ENCODE data around the gene MOGAT1. TPM values are rescaled to one million over a fixed set of nuclear protein-coding genes. Genes with fewer than 3 reads are reported as not detected.

The MOGAT1 gene
- total RNA-seq, 1 donor from 2014 or later, result 2.2 TPM

GRCh38 chr2:222722327-222722946, 51.0 kb downstream of the MOGAT1 start:
- Histone ChIP-seq H3K27ac (no peak overlapping the region), H3K4me1 (no peaks in the 10 kb centered on the region), H3K4me3 (no peak overlapping the region), H3K27me3 (no peaks in the 10 kb centered on the region), H3K36me3 (no peaks in the 10 kb centered on the region), H3K9me3 (no peaks in the 10 kb centered on the region)
- no peak for TF ChIP-seq CTCF (IDR thresholded peaks at IDR 0.05)
- ATAC-seq, result no peak
- intact Hi-C loops (cut with DNase I), result no loop called here
- DNase-seq, result no peak

GRCh38 chr2:222724208-222724607, 52.8 kb downstream of the MOGAT1 start:
- Histone ChIP-seq H3K4me1 (no peaks in the 10 kb centered on the region), H3K9me3 (no peaks in the 10 kb centered on the region), H3K36me3 (no peaks in the 10 kb centered on the region), H3K27me3 (no peaks in the 10 kb centered on the region), H3K4me3 (no peak overlapping the region), H3K27ac (no peak overlapping the region)
- no peak for TF ChIP-seq CTCF (IDR thresholded peaks at IDR 0.05)
- ATAC-seq, result no peak
- intact Hi-C loops (cut with DNase I), result no loop called here
- no peak for DNase-seq

GRCh38 chr2:222728621-222729020, 57.2 kb downstream of the MOGAT1 start:
- Histone ChIP-seq H3K36me3 (no peaks in the 10 kb centered on the region), H3K27ac (no peak overlapping the region), H3K9me3 (no peaks in the 10 kb centered on the region), H3K4me1 (peaks cover 16% of the 10 kb centered on the region), H3K27me3 (no peaks in the 10 kb centered on the region), H3K4me3 (no peak overlapping the region)
- TF ChIP-seq CTCF (IDR thresholded peaks at IDR 0.05), result no peak
- intact Hi-C loops (cut with DNase I), result no loop called here
- ATAC-seq (no peak), DNase-seq (no peak)

- peak; percentile 80 for ATAC-seq
- Histone ChIP-seq H3K27ac (no peak overlapping the region), H3K36me3 (no peaks in the 10 kb centered on the region), H3K4me3 (no peak overlapping the region), H3K9me3 (no peaks in the 10 kb centered on the region), H3K27me3 (no peaks in the 10 kb centered on the region), H3K4me1 (peaks cover 27% of the 10 kb centered on the region)
- no peak for DNase-seq
- intact Hi-C loops (cut with DNase I), result no loop called here
- no peak for TF ChIP-seq CTCF (IDR thresholded peaks at IDR 0.05)
Observed at GRCh38 chr2:222730366-222730999, 59.0 kb downstream of the MOGAT1 start.

- intact Hi-C loops (cut with DNase I), result no loop called here
- ATAC-seq (no peak), DNase-seq (no peak)
- TF ChIP-seq CTCF (IDR thresholded peaks at IDR 0.05), result no peak
- Histone ChIP-seq H3K4me3 (no peak overlapping the region), H3K27ac (no peak overlapping the region), H3K36me3 (no peaks in the 10 kb centered on the region), H3K27me3 (no peaks in the 10 kb centered on the region), H3K9me3 (no peaks in the 10 kb centered on the region), H3K4me1 (peaks cover 27% of the 10 kb centered on the region)
Observed at GRCh38 chr2:222731201-222731621, 59.8 kb downstream of the MOGAT1 start.
